GM19324 (cell line): ENCODE data around the gene KRTAP13-3.

ENCODE experiments used
- ATAC-seq: cut with Tn5 transposase; IDR thresholded peaks from one replicate; pipeline ENCODE4 v1.9.1; 2021; ENCODE audit warnings: mild to moderate bottlenecking, moderate library complexity; ENCODE audit not compliant: unreplicated experiment, low FRiP score

Gene KRTAP13-3, protein sequence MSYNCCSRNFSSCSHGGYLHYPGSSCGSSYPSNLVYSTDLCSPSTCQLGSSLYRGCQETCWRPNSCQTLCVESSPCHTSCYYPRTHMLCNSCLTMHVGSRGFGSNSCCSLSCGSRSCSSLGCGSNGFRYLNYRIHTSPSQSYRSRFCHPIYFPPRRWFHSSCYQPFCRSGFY

DNA sequence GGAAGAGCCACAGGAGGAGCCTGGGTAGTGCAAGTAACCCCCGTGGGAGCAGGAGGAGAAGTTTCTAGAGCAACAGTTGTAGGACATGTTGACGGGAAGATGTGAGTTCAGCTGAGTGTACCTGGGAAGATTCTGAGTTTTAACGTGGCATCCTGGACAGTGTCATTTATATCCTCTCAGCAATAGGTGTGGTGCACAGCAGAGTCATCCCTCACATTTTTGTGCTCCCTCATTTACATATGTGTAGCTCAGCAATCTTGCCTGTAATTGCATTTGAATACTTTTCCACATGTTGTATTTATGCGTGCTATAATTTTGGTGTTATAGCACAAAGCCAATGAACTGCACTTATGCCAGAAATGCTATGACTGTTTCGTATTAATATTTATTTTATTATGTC lies at the start of gene KRTAP13-3:
Gene KRTAP13-3, minus strand, starts transcription at position 101 of the 400 bp plus-strand sequence. Its CDS starts 14 bp downstream, at position 87.
- no peak for ATAC-seq

DNA sequence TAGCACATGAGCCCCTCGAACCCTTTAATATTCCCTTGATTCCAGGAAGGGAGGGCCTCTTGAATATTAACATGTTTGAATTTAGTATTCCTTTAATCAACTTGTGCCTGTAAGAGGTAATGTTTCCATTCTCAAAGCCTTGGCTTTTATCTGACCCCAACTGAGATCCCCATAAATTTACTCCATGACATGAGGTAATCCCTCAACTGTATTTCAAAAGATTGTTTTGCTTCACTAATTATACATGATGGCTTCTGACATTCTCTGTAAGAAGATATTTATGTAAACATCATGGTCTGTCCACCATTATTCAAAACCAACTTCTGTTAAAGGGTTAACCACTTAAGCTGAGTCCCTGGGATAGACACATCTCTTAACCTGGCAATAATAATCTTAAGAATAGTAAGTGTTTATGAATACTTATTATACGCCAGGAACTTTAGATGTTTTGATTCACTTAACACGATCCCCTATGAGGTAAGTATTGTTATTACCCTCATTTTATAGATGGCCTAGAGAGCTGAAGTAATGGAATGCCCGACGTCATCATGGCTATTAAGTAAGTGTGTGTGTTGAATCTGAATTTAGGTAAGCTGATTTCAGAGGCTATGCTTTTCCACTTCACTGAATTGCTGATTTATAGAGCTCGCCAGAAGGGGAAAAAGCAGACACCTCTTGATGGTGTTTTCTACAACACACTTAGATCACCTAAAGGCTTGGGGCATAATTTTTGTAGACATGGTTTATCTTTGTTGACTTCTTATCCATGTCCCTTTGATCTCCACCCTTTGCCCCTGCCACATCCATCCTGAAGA lies 43.4 kb upstream of the KRTAP13-3 start:
- no peak for ATAC-seq

DNA sequence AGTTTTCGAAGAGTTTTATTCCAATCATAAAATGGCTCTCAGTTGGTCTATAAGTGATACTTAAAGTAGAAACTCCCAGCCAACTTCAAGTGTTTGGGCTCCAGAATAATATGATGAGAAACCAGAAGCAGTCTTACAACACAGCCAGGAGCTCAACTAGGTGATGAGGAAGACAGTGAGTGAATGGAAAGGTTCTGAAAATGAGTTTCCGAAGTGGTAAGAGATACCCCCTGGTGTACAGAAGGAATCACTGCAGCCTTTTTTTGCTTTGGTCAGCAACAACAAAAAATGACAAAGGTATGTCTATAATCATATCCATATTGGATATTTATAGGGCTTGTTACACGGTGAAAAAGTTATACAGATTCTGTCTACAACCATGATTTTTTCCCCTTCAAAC lies 38.0 kb upstream of the KRTAP13-3 start:
- no peak for ATAC-seq

DNA sequence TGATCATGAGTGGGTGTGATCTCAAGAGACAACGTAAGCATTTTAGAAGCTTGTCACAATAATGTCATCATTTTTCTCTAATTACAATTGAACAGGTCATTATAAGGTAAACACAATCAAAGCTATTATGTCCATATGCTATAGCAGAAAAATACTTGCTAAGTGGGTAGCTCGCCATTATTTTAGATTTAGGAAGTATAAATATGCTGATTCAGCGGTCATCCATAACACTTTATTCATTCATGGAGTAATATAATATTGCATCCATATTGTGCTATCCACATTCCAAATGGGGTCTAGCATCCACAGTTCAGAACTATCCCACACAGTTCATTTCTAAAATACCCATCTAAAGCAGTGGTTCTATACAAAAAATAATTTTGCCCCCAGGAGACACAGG lies 22.8 kb upstream of the KRTAP13-3 start:
- ATAC-seq = no peak

DNA sequence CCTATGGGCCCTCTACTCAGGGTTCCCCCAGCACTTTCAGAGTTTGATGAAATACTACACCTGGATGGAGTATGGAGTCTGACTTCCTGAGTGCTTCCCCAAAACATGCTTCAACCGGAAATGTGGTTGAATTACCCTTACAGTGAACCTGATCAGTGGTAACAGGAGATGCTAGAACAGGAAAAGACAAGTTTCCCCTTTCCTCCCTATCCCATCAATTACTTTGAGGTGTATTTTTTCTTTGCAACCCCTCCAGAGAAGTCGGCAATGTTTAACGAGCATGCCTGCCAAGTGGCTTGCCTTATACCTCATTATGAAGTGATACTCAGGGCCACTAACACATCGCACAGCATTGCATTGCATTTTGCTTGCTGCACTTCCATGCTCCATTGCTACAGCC lies 21.3 kb upstream of the KRTAP13-3 start:
- ATAC-seq = no peak

DNA sequence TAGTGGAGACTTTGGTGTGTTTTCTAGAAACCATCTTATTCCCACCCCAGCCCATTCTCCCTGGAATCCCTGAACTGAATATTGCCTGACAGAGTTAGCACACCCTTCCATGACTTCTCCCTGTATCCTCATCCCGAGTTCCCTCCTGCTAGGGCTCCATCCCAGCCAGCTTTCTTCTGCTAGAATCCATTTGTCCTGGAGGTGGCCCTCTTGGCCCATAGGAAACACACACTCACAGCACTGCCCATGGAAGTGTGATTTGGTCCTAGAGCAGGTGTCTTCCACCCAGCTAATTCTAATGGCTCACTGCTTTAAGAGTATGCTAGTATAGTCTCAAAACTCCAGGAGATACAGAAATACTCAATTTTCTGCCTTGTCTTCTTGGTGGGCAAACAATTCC lies 18.5 kb upstream of the KRTAP13-3 start:
- ATAC-seq = no peak

DNA sequence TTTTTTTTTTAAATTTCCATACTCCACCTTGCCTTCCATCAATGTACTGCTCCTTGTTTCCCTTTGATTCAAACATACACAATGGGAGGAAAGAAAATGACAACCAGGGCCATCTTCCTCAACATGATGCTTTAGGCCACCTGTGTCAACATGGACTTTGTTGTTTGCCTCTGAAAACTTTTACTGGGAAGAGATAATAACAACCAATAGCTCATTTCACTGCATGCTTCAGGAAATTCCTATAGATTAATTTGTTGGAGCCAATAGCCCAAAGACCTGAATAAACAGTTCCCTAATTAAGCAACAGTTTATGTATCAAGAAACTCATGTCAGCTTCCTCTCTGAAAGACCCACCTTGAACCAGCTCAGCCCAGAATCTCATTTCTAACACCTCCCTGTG lies 17.5 kb upstream of the KRTAP13-3 start:
- no peak for ATAC-seq

DNA sequence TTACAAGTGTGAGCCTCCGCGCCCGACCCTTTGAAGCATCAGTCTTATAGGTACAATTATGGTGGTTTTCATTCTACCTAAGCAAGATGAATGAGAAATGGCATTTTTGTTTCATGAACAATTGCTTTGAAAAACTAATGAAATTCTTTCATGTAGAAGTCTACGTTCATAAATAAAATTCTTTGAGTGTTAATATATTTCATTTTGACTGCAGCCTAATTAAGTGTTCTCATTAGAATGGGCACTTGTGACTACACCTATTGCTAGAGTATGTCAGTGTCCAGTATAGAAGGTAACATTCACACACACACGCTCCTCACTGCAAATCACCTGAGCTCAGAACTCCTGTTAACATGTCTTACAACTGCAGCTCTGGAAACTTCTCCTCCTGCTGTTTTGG lies 14.2 kb upstream of the KRTAP13-3 start, which contains the start of gene KRTAP15-1:
Gene KRTAP15-1, plus strand, starts transcription at position 301 of the 400 bp plus-strand sequence. Its CDS starts 53 bp downstream, at position 354.
- ATAC-seq = no peak

DNA sequence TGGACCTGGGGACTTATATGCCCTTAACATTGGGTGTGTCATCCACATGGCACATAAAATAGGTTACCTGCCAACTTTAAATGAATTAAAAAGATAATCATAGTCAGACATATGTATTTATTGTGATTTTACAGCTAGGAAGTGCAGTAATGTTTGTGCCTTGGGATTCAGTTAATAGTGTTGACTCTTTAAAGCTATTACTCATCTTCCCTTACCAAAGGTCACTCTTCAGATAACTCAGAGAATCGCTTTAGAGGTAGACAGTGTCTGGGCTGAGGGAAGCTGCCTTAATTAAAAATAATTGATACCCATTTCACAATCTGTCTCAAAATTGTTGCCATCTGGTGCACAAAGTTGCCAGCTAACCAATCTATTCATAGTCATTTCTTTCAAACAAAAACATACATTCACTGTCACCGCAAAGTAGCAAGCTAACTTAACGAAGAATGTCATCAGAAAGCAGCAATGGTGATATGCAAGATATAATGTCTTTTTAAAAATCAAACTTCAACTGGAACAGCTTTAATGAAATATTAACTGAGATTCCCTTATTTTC lies 11.4 kb upstream of the KRTAP13-3 start:
- no peak for ATAC-seq

DNA sequence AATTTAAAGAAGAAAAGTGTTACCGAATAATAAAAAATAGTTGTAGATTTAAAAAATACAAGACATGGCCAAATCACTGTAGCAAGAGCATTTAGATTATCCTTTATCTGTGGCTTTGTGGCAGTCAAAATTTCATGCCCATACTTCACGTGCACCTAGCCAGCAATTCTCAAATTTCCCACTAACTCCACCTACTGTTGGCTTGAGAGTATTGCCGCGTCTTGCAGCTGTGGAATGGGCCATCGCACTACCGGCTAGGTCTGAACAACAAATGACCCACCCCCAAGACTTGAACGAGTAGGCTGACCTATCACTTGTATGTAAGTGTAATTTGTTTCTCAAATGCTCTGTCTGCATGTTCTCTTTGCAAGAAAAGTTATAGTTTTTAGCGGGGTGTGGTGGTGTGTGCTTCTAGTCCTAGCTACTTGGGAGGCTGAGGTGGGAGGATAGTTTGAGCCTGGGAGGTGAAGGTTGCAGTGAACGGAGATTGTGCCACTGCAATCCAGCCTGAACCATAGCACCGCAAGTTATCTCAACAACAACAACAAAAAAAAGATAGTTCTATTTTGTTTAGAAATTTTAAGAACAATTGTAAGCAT lies 8.4 kb upstream of the KRTAP13-3 start:
- no peak for ATAC-seq

DNA sequence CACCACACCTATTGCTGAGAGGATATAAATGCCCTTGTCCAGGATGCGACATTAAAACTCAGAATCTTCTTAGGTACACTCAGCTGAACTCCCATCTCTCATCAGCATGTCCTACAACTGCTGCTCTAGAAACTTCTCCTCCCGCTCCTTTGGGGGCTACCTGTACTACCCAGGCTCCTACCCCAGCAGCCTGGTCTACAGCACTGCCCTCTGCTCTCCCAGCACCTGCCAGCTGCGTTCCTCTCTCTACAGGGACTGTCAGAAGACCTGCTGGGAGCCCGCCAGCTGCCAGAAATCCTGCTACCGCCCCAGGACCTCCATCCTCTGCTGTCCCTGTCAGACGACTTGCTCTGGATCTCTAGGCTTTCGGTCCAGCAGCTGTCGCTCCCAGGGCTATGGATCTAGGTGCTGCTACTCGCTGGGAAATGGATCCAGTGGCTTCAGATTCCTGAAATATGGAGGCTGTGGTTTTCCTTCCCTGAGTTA lies 4.5 kb upstream of the KRTAP13-3 start, which contains the start of gene KRTAP13-4:
Gene KRTAP13-4, plus strand, starts transcription at position 51 of the 486 bp plus-strand sequence. Its CDS starts 56 bp downstream, at position 107.
- ATAC-seq = no peak

DNA sequence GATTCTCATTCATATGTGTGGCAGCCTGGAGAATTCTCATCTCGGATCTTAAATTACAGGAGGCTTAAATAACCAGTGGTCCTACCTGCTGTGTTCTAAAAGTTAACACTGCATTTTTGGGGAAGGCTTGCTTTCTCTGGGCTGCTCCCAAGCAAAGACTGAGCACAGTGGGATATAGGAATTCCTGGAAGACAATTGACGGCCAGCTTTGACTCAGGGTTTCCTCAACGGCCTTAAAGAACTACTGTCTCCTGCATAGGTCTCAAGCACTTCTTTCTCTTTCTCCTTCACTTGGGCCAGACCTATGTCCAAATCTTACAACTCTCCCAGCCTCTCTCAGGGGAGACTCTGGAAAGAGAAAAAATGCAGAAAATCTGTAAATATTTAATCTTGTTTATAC lies 1.0 kb upstream of the KRTAP13-3 start:
- no peak for ATAC-seq

DNA sequence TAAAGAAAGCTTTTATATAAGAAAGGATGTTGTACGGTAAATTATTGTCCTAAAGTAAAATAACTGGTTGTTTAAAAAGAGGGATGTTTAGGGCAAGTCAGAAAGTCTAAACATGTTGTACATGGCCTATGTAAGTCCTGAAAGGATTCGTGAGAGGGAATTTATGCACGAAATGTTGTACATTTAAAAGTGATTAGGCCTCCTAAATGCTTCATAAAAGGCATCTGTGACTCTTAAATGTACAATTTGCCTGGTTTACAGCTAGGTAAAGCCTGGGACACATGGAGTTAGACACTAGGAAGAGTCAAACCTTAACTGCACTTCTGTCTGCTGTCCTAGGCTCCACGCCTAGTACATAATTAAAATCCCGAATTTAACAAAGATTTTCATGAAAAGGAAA lies 9.7 kb downstream of the KRTAP13-3 start:
- no peak for ATAC-seq

DNA sequence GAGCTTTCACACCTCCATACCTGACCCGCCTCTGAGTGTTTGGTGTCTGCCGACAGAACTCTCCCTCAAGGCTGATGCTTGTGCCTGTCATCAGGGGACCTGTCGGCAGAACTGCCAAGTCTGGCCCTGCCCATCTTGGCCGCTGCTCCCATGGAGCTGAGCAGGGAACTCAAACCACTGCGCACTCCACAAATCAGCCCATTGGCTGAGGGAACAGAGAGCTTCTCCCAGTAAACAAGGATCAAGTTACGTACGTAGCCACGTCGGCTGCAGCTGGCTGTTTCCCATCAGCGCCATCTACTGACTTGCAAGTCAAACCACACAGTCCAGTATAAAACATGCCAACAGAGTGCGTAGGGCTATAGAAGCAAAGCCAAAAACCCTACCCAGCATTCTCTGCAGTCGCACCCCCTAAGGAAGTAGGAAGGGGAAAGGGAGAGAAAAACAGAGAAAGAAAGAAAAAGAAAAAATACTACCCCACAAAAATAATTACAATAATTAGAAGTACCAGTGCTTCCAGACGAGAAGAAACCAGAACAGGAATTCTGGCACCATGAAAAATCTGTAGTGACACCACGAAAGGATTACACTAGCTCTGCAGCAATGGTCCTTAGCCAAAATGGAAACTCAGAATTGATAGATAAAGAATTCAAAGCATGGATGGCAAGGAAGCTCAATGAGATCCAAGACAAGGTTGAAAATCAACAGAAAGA lies 16.8 kb downstream of the KRTAP13-3 start:
- ATAC-seq = no peak

DNA sequence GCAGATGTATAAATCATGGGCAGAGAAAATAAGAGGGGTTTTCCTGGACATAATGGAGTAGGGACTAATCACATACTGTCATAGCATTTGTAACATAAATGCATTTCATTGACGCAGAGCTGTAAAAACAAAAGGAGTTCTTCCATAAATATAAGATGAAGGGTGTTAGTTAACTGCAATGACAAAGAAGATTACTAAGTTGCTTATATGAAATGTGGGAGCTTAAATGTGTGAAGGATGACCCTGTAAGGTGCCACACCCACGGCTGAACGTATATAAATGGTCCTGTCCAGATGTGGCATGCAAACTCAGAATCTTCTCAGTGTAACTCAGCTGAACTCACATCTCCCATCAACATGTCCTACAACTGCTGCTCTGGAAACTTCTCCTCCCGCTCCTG lies 30.0 kb downstream of the KRTAP13-3 start, which contains the start of gene KRTAP13-1:
Gene KRTAP13-1, plus strand, starts transcription at position 301 of the 400 bp plus-strand sequence. Its CDS starts 56 bp downstream, at position 357.
- ATAC-seq = no peak

DNA sequence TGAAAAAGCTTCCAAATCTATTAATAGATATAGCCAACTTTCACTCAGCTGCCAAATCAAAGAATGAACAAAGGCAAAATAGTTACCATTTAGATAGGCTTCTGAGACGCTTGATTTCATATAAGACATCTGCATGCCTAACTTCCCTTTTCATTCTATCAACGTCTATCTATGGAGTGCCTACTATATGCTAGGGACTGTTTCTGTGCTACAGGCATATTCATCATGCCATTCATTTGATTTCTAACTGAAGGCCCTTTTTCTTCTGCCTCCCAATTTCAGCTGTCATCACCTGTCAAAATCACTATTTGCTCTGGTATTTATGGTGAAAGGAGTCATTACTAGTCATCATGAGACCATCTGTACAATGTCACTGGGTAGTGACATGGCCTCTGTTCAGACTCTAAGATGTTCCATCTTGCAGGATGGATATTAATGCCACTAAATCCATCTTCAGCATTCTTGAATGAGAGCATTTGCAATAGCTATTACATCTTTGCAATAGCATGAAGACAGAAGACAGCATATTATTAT lies 34.2 kb downstream of the KRTAP13-3 start:
- no peak for ATAC-seq

DNA sequence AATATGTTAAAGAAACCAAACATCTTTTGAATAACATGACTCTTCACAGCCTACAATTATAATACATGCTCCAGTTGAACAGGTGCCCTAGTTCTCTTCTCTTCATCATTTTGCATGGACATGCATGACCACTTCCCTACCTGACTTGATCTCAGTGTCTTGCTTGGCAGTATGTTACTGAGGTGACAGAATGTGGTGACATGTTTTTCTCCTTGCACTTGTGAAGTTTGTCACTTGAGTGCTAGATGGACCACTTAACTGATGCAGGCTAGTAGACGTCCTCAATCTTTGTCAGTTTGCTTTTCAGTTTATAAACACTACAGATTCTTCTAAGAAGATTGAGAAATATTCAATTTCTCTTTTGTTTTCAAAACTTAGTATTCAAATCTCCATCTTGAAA lies 43.5 kb downstream of the KRTAP13-3 start:
- no peak for ATAC-seq
